ENCODE data around the gene PPP6C. TPM values are rescaled to one million over a fixed set of nuclear protein-coding genes. Genes with fewer than 3 reads are reported as not detected.
"Not testable (repeated sequence)": the region's sequence is repeated elsewhere in the genome, so short reads cannot be mapped to it uniquely, and the experiment has no call there.

Gene PPP6C
- total RNA-seq = 37.8 and 39.0 TPM in 2 replicates
- 21.3 TPM for polyA plus RNA-seq (2012)

DNA sequence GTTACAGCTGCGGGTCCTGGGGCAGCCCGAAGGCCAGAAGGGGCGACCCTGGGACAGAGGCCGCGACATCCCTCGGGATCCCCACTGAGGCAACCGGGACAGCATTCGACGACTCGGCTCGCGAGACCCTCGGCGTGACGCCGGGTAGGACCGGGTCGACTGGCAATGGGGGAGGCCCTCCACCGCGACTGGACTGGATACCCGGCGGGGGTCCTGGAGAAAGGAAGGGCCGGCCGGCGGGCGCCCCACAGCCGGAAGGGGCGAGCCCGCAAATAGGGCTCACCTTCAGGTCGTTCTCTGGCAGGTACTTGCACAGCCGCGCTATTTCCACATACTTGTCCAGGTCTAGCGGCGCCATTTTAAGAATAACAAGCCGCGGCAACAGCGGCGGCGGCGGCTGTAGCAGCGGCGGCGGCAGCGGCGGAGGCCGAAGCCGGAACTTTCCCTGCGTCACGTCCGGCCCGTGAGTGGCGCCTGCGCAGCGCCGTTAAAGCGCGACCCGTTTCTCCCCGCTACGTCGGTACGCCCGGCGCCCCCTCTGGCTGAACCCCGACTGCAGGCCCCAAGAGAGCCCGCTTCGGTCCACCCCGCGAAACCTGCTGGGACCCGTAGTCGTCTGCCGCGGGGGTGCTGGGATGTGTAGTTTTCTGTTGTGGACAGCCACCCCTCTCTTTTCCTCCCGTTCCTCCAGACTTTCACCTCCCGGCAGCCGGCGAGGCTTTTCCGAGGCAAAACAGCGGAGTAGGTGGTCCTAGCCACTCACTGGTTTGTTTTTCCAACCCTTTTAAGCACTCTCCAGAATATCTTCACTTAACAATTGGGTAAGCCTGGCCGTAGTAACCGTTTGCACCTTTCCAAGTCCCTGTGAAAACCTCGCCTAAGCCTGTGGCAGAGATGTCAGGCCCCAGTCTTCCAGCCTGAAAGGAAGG, at the start of gene PPP6C:
Gene PPP6C (minus strand): TSS at position 443 of the 929 bp plus-strand sequence. CDS start 85 bp downstream, at position 358.
- peak; percentile 97 for DNase-seq (ENCODE audit: low read depth)

GRCh38 chr9:125238915-125239446, 49.4 kb upstream of the PPP6C start:
- DNase-seq (ENCODE audit: low read depth) = no peak

- no peak for DNase-seq (ENCODE audit: low read depth)
Observed at GRCh38 chr9:125238127-125238914, 48.7 kb upstream of the PPP6C start.

- DNase-seq (ENCODE audit: low read depth) = not testable (repeated sequence)
Observed at GRCh38 chr9:125236520-125237159, 47.0 kb upstream of the PPP6C start.

DNA sequence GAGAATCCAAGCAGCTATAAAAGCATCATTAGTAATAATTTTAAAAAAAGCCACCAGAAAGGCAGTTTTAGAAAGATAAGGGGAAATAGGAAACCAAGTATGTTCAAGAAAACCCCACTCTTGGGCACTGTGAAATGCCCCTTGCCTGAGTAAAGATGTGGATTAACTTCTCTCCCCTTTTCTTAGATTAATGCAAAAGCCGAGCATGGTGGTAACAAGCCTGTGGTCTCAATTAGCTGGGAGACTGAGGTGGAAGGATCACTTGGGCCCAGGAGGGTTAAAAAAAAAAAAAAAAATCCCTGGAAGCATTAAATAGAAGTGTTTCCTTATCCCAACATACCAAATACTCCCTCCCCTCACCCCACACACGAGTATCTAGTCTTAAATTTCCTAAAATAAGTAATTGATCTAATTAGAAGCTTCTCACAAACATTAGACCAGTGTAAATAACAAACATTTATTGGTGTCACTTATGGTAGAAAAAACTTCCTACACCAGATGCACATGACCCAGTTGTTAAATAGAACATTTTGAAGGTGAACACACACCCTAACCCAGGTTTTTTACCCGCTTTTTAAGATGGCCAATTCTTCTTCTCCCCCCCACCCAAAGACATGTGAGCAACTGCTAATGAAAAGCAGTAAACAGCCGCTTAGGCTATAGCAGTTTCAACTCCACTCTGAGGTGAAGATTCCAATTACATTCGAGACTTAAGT, 46.4 kb upstream of the PPP6C start:
- DNase-seq (ENCODE audit: low read depth) = no peak

DNA sequence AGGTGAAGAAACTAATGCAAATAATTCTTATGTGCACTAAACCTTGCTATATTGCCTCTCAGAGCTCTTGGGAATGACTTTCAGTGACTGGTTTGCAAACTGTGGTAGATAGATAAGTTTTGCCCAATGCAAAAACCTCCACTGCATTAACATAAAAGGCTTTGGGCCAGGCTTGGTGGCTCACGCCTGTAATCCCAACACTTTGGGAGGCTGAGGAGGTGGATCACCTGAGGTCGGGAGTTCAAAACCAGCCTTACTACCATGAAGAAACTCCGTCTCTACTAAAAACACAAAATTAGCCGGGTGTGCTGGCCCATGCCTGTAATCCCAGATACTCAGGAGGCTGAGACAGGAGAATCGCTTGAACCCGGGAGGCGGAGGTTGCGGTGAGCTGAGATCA, 44.5 kb upstream of the PPP6C start:
- DNase-seq (ENCODE audit: low read depth) = not testable (repeated sequence)

DNA sequence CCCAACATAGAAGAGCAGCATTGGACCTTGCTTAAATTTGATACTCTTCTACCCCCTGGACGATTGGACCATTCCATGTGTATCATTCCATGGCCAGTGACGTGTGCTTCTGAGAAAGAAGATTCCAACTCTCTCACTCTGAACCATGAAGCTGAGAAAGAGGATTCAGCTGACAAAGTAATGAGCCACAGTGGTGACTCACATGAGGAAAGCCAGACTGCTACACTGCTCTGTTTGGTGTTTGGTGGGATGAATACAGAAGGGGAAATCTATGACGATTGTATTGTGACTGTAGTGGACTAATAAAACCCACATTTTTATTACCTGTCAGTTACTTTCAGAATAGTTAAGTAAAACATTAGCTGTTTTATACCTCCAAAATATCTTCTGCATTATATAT, 44.1 kb upstream of the PPP6C start:
- DNase-seq (ENCODE audit: low read depth) = peak; percentile 93

DNA sequence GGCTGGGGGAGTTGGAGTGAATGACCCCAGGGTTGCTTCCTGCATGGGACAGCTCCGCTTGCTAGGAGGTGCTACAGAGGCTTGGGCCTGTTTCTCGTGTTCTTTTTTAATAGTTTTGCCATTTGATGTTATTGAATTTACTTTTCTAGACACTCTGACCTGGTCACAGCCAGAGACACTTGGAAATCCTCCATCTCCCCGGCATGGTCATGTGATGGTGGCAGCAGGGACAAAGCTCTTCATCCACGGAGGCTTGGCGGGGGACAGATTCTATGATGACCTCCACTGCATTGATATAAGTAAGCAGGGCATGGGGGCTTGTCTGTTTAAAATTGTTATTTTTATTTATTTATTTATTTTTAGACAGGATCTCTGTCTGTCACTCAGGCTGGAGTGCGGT, 38.2 kb upstream of the PPP6C start:
- no peak for DNase-seq (ENCODE audit: low read depth)

DNA sequence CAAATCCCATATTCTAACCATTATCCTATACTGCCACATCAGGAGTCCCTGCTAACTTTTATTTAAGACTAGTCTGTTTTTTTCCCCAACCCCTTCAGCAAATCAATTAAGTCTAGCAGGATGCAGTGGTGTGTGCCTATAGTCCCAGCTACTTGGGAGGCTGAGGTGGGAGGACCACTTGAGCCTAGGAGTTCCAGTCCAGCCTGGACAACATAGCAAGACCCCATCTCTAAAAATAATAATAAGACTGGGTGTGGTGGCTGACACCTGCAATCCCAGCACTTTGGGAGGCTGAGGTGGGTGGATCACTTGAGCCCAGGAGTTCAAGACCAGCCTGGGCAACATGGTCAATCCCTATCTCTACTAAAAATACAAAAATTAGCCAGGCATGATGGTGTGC, 35.3 kb upstream of the PPP6C start:
- DNase-seq (ENCODE audit: low read depth) = not testable (repeated sequence)

- DNase-seq (ENCODE audit: low read depth) = no peak
Observed at GRCh38 chr9:125218621-125219020, 29.0 kb upstream of the PPP6C start.

GRCh38 chr9:125214186-125214585, 24.6 kb upstream of the PPP6C start:
- no peak for DNase-seq (ENCODE audit: low read depth)

DNA sequence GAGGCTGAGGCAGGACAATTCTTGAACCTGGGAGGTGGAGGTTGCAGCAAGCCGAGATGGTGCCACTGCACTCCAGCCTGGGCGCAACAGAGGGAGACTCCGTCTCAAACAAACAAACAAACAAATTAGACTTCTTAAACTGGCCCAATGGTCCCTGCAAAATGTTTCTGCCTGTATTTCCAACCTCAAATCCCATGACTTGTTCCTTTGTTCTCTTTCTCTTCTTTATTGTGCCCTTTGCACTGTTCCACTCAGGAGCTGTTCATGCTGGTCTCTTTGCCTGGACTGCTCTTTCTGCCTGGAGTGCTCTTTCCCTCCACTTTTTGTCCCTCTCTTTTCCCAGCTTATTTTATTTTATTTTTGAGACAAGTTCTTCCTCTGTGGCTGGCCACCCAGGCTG, 14.9 kb upstream of the PPP6C start:
- DNase-seq (ENCODE audit: low read depth) = no peak

DNA sequence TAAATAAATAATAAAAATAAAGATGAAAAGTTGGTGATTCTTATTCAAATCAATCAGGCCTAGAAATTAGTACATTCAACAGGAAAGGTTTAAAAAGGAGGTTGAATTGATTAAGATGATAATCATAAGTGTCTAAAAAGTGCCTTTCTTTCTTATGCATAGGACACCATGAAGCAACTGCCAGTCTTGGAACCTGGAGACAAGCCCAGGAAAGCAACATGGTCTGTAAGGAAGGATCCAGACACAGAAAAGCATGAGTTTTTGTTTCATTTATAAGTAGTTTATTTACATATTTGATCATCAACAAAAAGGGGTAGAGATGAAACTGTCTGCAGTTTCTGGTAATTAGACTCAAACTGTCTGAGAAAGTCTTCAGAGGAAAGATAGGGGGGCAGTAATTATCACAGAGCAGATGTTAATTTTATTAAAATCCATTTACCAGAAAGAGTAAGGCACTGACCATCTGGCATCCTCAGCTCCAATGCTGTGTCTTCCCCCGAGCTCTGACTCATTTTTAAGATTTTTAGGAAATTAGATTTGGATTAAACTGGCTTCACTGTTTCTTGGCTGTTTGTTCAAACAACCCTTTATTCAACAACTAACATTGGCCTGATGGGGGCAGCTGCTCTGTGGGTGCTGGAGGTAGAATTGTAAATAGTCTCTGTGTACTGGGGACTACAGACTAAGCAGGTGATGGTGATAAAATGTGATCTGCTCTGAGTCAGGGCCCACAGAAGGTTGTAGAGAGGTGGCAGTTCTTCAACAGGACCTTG, 13.4 kb upstream of the PPP6C start:
- peak; percentile 27 for DNase-seq (ENCODE audit: low read depth)

GRCh38 chr9:125200216-125201047, 10.8 kb upstream of the PPP6C start, which contains the start of gene RABEPK:
Gene RABEPK, plus strand, starts transcription at chr9:125200542. Its CDS starts 2,472 bp downstream, at chr9:125203014.
- peak; percentile 94 for DNase-seq (ENCODE audit: low read depth)

- not testable (repeated sequence) for DNase-seq (ENCODE audit: low read depth)
Observed at GRCh38 chr9:125195591-125195990, 6.0 kb upstream of the PPP6C start.

- not testable (repeated sequence) for DNase-seq (ENCODE audit: low read depth)
Observed at GRCh38 chr9:125194466-125194865, 4.9 kb upstream of the PPP6C start.

- DNase-seq (ENCODE audit: low read depth) = no peak
Observed at GRCh38 chr9:125190361-125190801, 778 bp upstream of the PPP6C start.

DNA sequence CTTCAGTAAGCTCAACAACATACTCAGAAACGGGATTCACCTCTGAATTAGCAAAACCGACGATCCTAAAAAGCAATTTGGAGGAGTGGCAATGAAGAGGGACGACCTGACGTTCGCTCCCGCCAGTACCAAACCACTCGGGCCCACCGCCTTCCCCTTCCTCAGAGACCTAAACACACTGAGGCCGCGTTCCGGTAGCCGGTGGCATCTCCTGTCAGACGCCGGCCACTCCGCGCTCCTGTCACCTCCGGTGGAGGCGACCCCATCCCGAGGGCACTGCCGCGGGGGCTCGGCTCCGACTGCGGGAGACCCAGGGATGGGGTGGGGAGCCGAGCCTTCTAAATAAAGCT, 617 bp downstream of the PPP6C start:
- DNase-seq (ENCODE audit: low read depth) = no peak

DNA sequence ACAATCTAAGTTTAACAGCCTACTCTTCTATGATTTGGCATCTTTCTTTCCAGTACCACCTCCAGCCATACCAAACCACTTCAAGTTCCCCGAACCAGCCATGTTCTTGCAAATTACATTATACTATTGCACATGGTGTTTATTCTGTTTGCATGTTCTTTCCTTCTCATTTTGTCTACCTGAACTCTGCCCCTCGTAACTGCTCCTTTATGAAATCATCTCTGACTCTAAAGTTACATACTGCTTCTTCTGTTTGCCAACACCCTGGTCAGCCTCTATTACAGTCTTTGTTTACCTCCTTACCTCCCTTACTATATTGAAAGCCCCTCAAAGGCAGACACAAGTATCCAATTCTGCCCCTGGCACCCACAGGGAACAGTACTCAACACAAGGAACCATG, 6.0 kb downstream of the PPP6C start:
- DNase-seq (ENCODE audit: low read depth) = no peak
